ENCODE measurements around the gene ENOX1.

ENOX1 gene

GRCh38 chr13:43238341-43239083 lies 548.3 kb downstream of the ENOX1 start:
- Histone ChIP-seq H3K9me3 (ENCODE audit: low read length) (no peaks in the 10 kb centered on the region), H3K36me3 (ENCODE audit: insufficient read depth, low read length) (no peaks in the 10 kb centered on the region), H3K9ac (ENCODE audit: low read length) (no peak overlapping the region), H3K9me2 (ENCODE audit: low read depth, low read length) (no peaks in the 10 kb centered on the region), H3K4me3 (ENCODE audit: low read depth, low read length, poor library complexity, severe bottlenecking) (no peak overlapping the region), H4K20me1 (ENCODE audit: insufficient read depth, low read length) (no peaks in the 10 kb centered on the region), H3K4me2 (ENCODE audit: low read length) (no peak overlapping the region), H3F3A (ENCODE audit: insufficient read depth, low read length) (no peaks in the 10 kb centered on the region), H3K27me3 (ENCODE audit: insufficient read depth, low read length) (no peaks in the 10 kb centered on the region), H3K79me2 (ENCODE audit: insufficient read depth, low read length) (no peaks in the 10 kb centered on the region), H2AFZ (ENCODE audit: low read length) (no peak overlapping the region), H3K4me1 (ENCODE audit: insufficient read depth, low read length, severe bottlenecking) (peaks cover 6% of the 10 kb centered on the region), H3K27ac (ENCODE audit: low read depth, low read length, poor library complexity, severe bottlenecking) (no peak overlapping the region)
- TF ChIP-seq EZH2 (IDR thresholded peaks at IDR 0.05; ENCODE audit: borderline replicate concordance, low read length) (no peak), CTCF (IDR thresholded peaks at IDR 0.05; ENCODE audit: low read length) (no peak)

- Histone ChIP-seq H3K4me3 (ENCODE audit: low read depth, low read length, poor library complexity, severe bottlenecking) (no peak overlapping the region), H2AFZ (ENCODE audit: low read length) (no peak overlapping the region), H3K9me3 (ENCODE audit: low read length) (no peaks in the 10 kb centered on the region), H3K79me2 (ENCODE audit: insufficient read depth, low read length) (no peaks in the 10 kb centered on the region), H4K20me1 (ENCODE audit: insufficient read depth, low read length) (no peaks in the 10 kb centered on the region), H3K9me2 (ENCODE audit: low read depth, low read length) (no peaks in the 10 kb centered on the region), H3K27me3 (ENCODE audit: insufficient read depth, low read length) (no peaks in the 10 kb centered on the region), H3K36me3 (ENCODE audit: insufficient read depth, low read length) (no peaks in the 10 kb centered on the region), H3F3A (ENCODE audit: insufficient read depth, low read length) (no peaks in the 10 kb centered on the region), H3K4me2 (ENCODE audit: low read length) (no peak overlapping the region), H3K9ac (ENCODE audit: low read length) (no peak overlapping the region), H3K4me1 (ENCODE audit: insufficient read depth, low read length, severe bottlenecking) (peaks cover 6% of the 10 kb centered on the region), H3K27ac (ENCODE audit: low read depth, low read length, poor library complexity, severe bottlenecking) (no peak overlapping the region)
- TF ChIP-seq EZH2 (IDR thresholded peaks at IDR 0.05; ENCODE audit: borderline replicate concordance, low read length) (no peak), CTCF (IDR thresholded peaks at IDR 0.05; ENCODE audit: low read length) (no peak)
Measured at GRCh38 chr13:43237616-43238015, 549.2 kb downstream of the ENOX1 start.

DNA sequence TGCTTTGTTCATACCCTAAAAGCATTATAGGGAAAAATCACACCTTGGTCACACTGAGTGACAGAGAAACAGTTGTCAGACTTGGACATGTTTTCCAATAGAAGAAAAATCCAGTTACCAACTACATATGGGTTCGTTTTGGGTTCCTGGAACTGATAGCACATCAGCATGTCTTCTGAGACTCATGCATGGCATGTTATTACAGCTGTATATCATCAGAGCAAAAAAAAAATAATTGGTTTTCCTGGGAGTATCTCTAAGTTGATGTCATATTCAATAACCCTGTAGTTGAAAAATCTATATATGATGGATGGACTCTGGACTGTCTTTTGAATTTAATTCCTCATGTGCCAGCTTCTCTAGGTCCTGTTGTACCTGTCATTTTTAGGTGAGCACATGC lies 551.7 kb downstream of the ENOX1 start:
- Histone ChIP-seq H3K4me1 (ENCODE audit: insufficient read depth, low read length, severe bottlenecking) (no peaks in the 10 kb centered on the region), H3K9me2 (ENCODE audit: low read depth, low read length) (no peaks in the 10 kb centered on the region), H3K36me3 (ENCODE audit: insufficient read depth, low read length) (no peaks in the 10 kb centered on the region), H3F3A (ENCODE audit: insufficient read depth, low read length) (no peaks in the 10 kb centered on the region), H2AFZ (ENCODE audit: low read length) (no peak overlapping the region), H3K9me3 (ENCODE audit: low read length) (no peaks in the 10 kb centered on the region), H3K79me2 (ENCODE audit: insufficient read depth, low read length) (no peaks in the 10 kb centered on the region), H4K20me1 (ENCODE audit: insufficient read depth, low read length) (no peaks in the 10 kb centered on the region), H3K4me2 (ENCODE audit: low read length) (no peak overlapping the region), H3K9ac (ENCODE audit: low read length) (no peak overlapping the region), H3K4me3 (ENCODE audit: low read depth, low read length, poor library complexity, severe bottlenecking) (no peak overlapping the region), H3K27me3 (ENCODE audit: insufficient read depth, low read length) (no peaks in the 10 kb centered on the region), H3K27ac (ENCODE audit: low read depth, low read length, poor library complexity, severe bottlenecking) (no peak overlapping the region)
- no peak for TF ChIP-seq CTCF (IDR thresholded peaks at IDR 0.05; ENCODE audit: low read length)
- TF ChIP-seq EZH2 (IDR thresholded peaks at IDR 0.05; ENCODE audit: borderline replicate concordance, low read length) = no peak

All from OCI-LY1 (cell line).